Transverse colon (tissue), 4 donors: Measurements from ENCODE around the gene ZSWIM7. TPM values are rescaled to one million over a fixed set of nuclear protein-coding genes. Genes with fewer than 3 reads are reported as not detected.

Experiments
- DNase-seq: peaks from one replicate; pipeline ENCODE4 v3.0.0-alpha.2; 2019
- H3K27ac ChIP-seq, 4 donors: fragments of 200-600 bp; sonication (generic); 2 replicates each; pipeline ENCODE4 v1.5.1; 2016 to 2018; ENCODE audit warnings: inconsistent platforms in 4 of 4
- H3K27me3 ChIP-seq: fragments of 200-600 bp; sonication (generic); 2 replicates; pipeline ENCODE4 v1.5.1; 2017; ENCODE audit warnings: inconsistent platforms
- H3K36me3 ChIP-seq, 4 donors: fragments of 200-600 bp; sonication (generic); 2 replicates each; pipeline ENCODE4 v1.5.1; 2017 to 2019; ENCODE audit warnings: inconsistent platforms in 4 of 4
- H3K4me1 ChIP-seq, 4 donors: fragments of 200-600 bp; sonication (generic); 2 replicates each; pipeline ENCODE4 v1.5.1; 2017 to 2020; ENCODE audit warnings: inconsistent platforms in 4 of 4
- H3K4me3 ChIP-seq, 4 donors: fragments of 200-600 bp; sonication (generic); 1 replicate in 1 of 4; 2 replicates in 3 of 4; pipeline versions ENCODE4 v1.5.1 to v1.6.1; 2017 to 2019; ENCODE audit warnings: inconsistent platforms in 4 of 4
- H3K9me3 ChIP-seq, 2 donors: fragments of 200-600 bp; sonication (generic); 2 replicates each; pipeline ENCODE4 v1.5.1; 2017 to 2019; ENCODE audit warnings: inconsistent platforms in 2 of 2
- CTCF ChIP-seq, 5 experiments: fragments of 200-600 bp in 3 of 5; fragments of 450-650 bp in 2 of 5; sonication (generic) in 3 of 5; IDR thresholded peaks; 1 replicate in 2 of 5; 2 replicates in 3 of 5; pipeline ENCODE4 v1.5.1; 2016 to 2017; ENCODE audit warnings: antibody characterized with exemption in 5 of 5, inconsistent platforms in 3 of 5, mild to moderate bottlenecking in 2 of 5, moderate library complexity in 1 of 5
- EP300 ChIP-seq: sonication (generic); formaldehyde crosslinking; IDR thresholded peaks from one replicate; pipeline ENCODE4 v1.6.1; 2017; ENCODE audit warnings: antibody characterized with exemption, low read depth
- POLR2A ChIP-seq: fragments of 450-650 bp; IDR thresholded peaks from one replicate; pipeline ENCODE4 v1.6.1; 2016; ENCODE audit warnings: antibody characterized with exemption, mild to moderate bottlenecking, moderate library complexity
- POLR2AphosphoS5 ChIP-seq, 3 donors: sonication (generic); formaldehyde crosslinking; IDR thresholded peaks; one replicate each; pipeline ENCODE4 v1.6.1; 2016; ENCODE audit warnings: antibody characterized with exemption in 3 of 3
- WGBS, 2 donors: methylation state at CpG; one replicate each; pipeline ENCODE4 v1.1.5; 2018; ENCODE audit warnings: low coverage in 1 of 2; 5-methylcytosine and 5-hydroxymethylcytosine counted together
- in situ Hi-C, 4 donors: fragments of 200-750 bp; cut with MboI; loops; one replicate each; pipeline versions ENCODE4 v1.15.0 to v1.15.1; 2017; ENCODE audit warnings: low sequenced_read_pairs in 3 of 4, low pct_ligation_motif_present in 1 of 4, low pct_unique_long_range_greater_than_20kb in 1 of 4
- intact Hi-C: fragments of 100-400 bp; cut with DNase I; formaldehyde crosslinking; loops from one replicate; pipeline ENCODE4 v1.15.1; 2023; ENCODE audit warnings: low total_unique reads
- total RNA-seq, 4 donors: library from RNA; depleted of rRNA; stranded (reverse); fragments of >200 nt; gene quantifications; one replicate each; pipeline ENCODE4 v1.1.0, GENCODE V29; 2016

Gene ZSWIM7
- total RNA-seq, 4 donors from 2014 or later: 3.6 to 19.5 (median 18.6) TPM

GRCh38 chr17:15935891-15936290 is 63.6 kb downstream of the ZSWIM7 start:
- in situ Hi-C loops: loop anchor here in 2 of 4 donors (25.0 kb wide), 1 partner anchor 99 kb away; no protein-coding TSS in a partner anchor
- intact Hi-C loops: no loop called here

GRCh38 chr17:15934866-15935265 is 64.6 kb downstream of the ZSWIM7 start:
- 93 to 100% methylated on average over 2 to 5 of the region's 5 CpGs for WGBS, 2 donors
- Histone ChIP-seq H3K36me3 (no peaks in the 10 kb centered on the region), H3K9me3 (no peaks in the 10 kb centered on the region), H3K27me3 (no peaks in the 10 kb centered on the region), H3K4me1 (no peaks in the 10 kb centered on the region), H3K27ac (no peak overlapping the region), H3K4me3 (no peak overlapping the region)
- no peak for DNase-seq
- intact Hi-C loops: no loop called here
- TF ChIP-seq EP300: no peak
- no peak for TF ChIP-seq CTCF (IDR thresholded peaks at IDR 0.05)
- no peak for TF ChIP-seq POLR2AphosphoS5 (IDR thresholded peaks at IDR 0.05)
- no peak for TF ChIP-seq POLR2A
- in situ Hi-C loops: loop anchor here in 2 of 4 donors (25.0 kb wide), 1 partner anchor 98 kb away; no protein-coding TSS in a partner anchor

More at GRCh38 chr17:15935891-15936290, 63.6 kb downstream of the ZSWIM7 start:
- Histone ChIP-seq H3K4me3 (no peak overlapping the region), H3K27ac (no peak overlapping the region), H3K36me3 (no peaks in the 10 kb centered on the region), H3K27me3 (no peaks in the 10 kb centered on the region), H3K4me1 (no peaks in the 10 kb centered on the region), H3K9me3 (no peaks in the 10 kb centered on the region)
- DNase-seq: no peak
- 91 to 100% methylated on average over 4 to 7 of the region's 7 CpGs for WGBS, 2 donors
- TF ChIP-seq CTCF (IDR thresholded peaks at IDR 0.05) (no peak), POLR2A (no peak), POLR2AphosphoS5 (IDR thresholded peaks at IDR 0.05) (no peak), EP300 (no peak)

- TF ChIP-seq POLR2AphosphoS5 (IDR thresholded peaks at IDR 0.05) (no peak), POLR2A (no peak), EP300 (no peak), CTCF (IDR thresholded peaks at IDR 0.05) (no peak)
- no peaks in the 10 kb centered on the region for H3K4me1 ChIP-seq
- no peaks in the 10 kb centered on the region for H3K36me3 ChIP-seq
- H3K9me3 ChIP-seq: no peaks in the 10 kb centered on the region
- no peak overlapping the region for H3K4me3 ChIP-seq
- DNase-seq: no peak
- intact Hi-C loops: no loop called here
- H3K27ac ChIP-seq: no peak overlapping the region
- no peaks in the 10 kb centered on the region for H3K27me3 ChIP-seq
- in situ Hi-C loops: loop anchor here in 2 of 4 donors (25.0 kb wide), 1 partner anchor 94 kb away; no protein-coding TSS in a partner anchor
These were observed 68.1 kb downstream of the ZSWIM7 start for GRCh38 chr17:15931394-15931793.

- in situ Hi-C loops (loop anchor here in 2 of 4 donors (25.0 kb wide), 1 partner anchor 93 kb away; no protein-coding TSS in a partner anchor), intact Hi-C loops (no loop called here)
- DNase-seq: no peak
- Histone ChIP-seq H3K9me3 (no peaks in the 10 kb centered on the region), H3K27me3 (no peaks in the 10 kb centered on the region), H3K36me3 (no peaks in the 10 kb centered on the region), H3K4me1 (no peaks in the 10 kb centered on the region), H3K27ac (no peak overlapping the region), H3K4me3 (no peak overlapping the region)
- no peak for TF ChIP-seq POLR2AphosphoS5 (IDR thresholded peaks at IDR 0.05)
- no peak for TF ChIP-seq CTCF (IDR thresholded peaks at IDR 0.05)
- no peak for TF ChIP-seq POLR2A
- TF ChIP-seq EP300: no peak
- 62 to 100% methylated on average over 2 to 6 of the region's 6 CpGs for WGBS, 2 donors
These were observed 69.1 kb downstream of the ZSWIM7 start for GRCh38 chr17:15930426-15930825.
